Left ventricle myocardium inferior (tissue), 1 donor: ENCODE data around the gene HSDL1. TPM values are rescaled to one million over a fixed set of nuclear protein-coding genes. Genes with fewer than 3 reads are reported as not detected.

ENCODE experiments used
- DNase-seq: peaks from one replicate; pipeline ENCODE4 v3.0.0-alpha.2; 2020
- H3K27ac ChIP-seq: fragments of 200-600 bp; replicated peaks from 2 replicates; pipeline ENCODE4 v1.8.0; 2021
- H3K27me3 ChIP-seq: fragments of 200-600 bp; 2 replicates; pipeline ENCODE4 v1.8.0; 2021; ENCODE audit warnings: low read depth
- H3K36me3 ChIP-seq: fragments of 200-600 bp; 2 replicates; pipeline ENCODE4 v1.8.0; 2021
- H3K4me1 ChIP-seq: fragments of 200-600 bp; 2 replicates; pipeline ENCODE4 v1.8.0; 2021
- H3K4me3 ChIP-seq: fragments of 200-600 bp; 2 replicates; pipeline ENCODE4 v1.8.0; 2021; ENCODE audit warnings: mild to moderate bottlenecking, moderate library complexity
- H3K9me3 ChIP-seq: fragments of 200-600 bp; replicated peaks from 2 replicates; pipeline ENCODE4 v1.8.0; 2021
- intact Hi-C: fragments of 100-400 bp; cut with micrococcal nuclease; formaldehyde crosslinking; loops from one replicate; pipeline ENCODE4 v1.11.0; 2022
- total RNA-seq: library from RNA; stranded (reverse); fragmentation: NEBNext Ultra II Directional; extraction: Animal tissue kit (Norgen Biotek cat#: 25700); gene quantifications from one replicate; pipeline ENCODE4 v1.2.1, GENCODE V29; 2021
- TF ChIP-seq, protein P1 (sequence below): fragments of 200-600 bp; IDR thresholded peaks from 2 replicates; pipeline ENCODE4 v1.8.0; 2021; ENCODE audit warnings: antibody characterized with exemption, mild to moderate bottlenecking, borderline replicate concordance
- donor health status: DM: no; HTN: yes; CAD: no; lungs with severe emphysema.

Gene HSDL1
- total RNA-seq, 1 donor from 2014 or later: 23.8 TPM

GRCh38 chr16:84141143-84141670 is 3.8 kb downstream of the HSDL1 start:
- Histone ChIP-seq H3K27me3 (no peaks in the 10 kb centered on the region), H3K27ac (no peak overlapping the region), H3K4me3 (no peak overlapping the region), H3K9me3 (no peaks in the 10 kb centered on the region), H3K36me3 (no peaks in the 10 kb centered on the region), H3K4me1 (peaks cover 57% of the 10 kb centered on the region)
- DNase-seq: no peak
- intact Hi-C loops: no loop called here
- TF ChIP-seq, protein P1, sequence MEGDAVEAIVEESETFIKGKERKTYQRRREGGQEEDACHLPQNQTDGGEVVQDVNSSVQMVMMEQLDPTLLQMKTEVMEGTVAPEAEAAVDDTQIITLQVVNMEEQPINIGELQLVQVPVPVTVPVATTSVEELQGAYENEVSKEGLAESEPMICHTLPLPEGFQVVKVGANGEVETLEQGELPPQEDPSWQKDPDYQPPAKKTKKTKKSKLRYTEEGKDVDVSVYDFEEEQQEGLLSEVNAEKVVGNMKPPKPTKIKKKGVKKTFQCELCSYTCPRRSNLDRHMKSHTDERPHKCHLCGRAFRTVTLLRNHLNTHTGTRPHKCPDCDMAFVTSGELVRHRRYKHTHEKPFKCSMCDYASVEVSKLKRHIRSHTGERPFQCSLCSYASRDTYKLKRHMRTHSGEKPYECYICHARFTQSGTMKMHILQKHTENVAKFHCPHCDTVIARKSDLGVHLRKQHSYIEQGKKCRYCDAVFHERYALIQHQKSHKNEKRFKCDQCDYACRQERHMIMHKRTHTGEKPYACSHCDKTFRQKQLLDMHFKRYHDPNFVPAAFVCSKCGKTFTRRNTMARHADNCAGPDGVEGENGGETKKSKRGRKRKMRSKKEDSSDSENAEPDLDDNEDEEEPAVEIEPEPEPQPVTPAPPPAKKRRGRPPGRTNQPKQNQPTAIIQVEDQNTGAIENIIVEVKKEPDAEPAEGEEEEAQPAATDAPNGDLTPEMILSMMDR: peak; percentile 15

- H3K4me1 ChIP-seq: peaks cover 50% of the 10 kb centered on the region
- TF ChIP-seq, protein P1: no peak
- H3K36me3 ChIP-seq: no peaks in the 10 kb centered on the region
- H3K27me3 ChIP-seq: no peaks in the 10 kb centered on the region
- no peak overlapping the region for H3K4me3 ChIP-seq
- H3K9me3 ChIP-seq: no peaks in the 10 kb centered on the region
- H3K27ac ChIP-seq: peak overlapping the region; percentile 86
- intact Hi-C loops: no loop called here
- no peak for DNase-seq
These were observed 5.2 kb downstream of the HSDL1 start for GRCh38 chr16:84139628-84140258.

DNA sequence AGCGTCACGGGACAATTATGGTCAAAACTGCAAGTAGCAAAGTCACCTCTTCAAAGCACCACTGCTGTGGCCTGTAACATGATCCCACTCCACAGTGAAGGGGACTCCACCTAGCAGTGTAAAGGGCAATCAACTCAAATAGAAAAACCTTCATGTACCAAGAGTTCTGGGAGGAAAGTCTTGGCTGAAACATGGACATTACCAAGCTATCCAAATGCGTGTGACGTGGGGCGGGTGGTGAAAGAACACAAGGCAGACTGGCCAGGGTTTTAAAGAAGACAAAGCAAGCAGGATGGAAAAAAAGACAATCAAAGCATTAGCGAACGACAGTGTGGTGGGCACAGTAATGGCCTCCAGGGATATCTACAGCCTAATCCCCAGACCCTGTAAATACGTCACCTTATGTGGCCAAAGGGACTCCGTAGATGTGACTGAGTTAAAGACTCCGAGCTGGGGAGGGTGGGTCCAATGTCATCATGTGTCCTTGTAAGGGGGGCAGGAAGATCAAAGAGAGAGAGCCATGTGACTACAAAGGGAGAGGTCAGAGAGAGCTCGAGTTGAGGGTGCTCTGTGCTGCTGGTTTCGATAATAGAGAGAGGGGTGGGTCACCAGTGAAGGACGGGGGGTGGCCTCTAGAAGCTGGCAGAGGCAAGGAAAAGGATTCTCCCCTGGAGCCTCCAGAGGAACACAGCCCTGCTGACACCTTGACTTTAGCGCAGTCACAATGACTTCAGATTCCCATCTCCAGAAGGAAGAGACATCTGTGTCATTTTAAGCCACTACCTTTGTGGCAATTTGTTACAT is 6.0 kb downstream of the HSDL1 start:
- H3K27ac ChIP-seq: peak overlapping the region; percentile 86
- H3K4me3 ChIP-seq: peak overlapping the region; percentile 28
- intact Hi-C loops: no loop called here

GRCh38 chr16:84138500-84138823 is 6.5 kb downstream of the HSDL1 start:
- intact Hi-C loops: no loop called here
- H3K27ac ChIP-seq: peak overlapping the region; percentile 86
- H3K4me3 ChIP-seq: peak overlapping the region; percentile 28

More for the DNA sequence above, 6.0 kb downstream of the HSDL1 start:
- Histone ChIP-seq H3K36me3 (no peaks in the 10 kb centered on the region), H3K9me3 (no peaks in the 10 kb centered on the region), H3K27me3 (no peaks in the 10 kb centered on the region), H3K4me1 (peaks cover 45% of the 10 kb centered on the region)
- TF ChIP-seq, protein P1: no peak
- DNase-seq: no peak

DNA sequence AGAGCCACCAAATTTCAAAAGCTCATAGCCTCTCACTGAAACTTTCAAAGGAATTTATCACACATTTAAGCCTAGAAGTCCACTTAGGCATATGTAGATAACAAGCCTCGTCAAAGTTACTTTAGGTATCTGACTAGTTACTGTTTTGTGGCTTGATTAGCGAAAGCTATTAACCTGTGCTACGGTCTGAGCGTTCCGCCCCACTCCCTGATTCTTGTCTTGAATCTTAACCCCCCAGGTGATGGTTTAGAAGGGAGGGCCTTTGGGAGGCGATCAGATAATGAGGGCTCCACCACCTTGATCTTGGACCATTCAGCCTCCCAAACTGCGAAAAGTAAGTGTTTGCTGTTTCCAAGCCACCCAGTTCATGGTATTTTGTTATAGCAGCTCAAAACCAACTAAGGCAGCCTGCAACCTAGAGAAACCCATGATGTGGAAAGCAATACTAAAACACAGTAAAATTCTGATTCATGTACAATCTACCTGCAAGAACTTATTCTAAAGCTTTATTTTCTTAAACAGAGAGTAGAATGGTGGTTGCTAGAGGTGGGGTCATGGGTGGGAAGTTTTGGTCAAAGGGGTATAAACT is 7.1 kb downstream of the HSDL1 start:
- peaks cover 37% of the 10 kb centered on the region for H3K4me1 ChIP-seq
- no peak for DNase-seq
- no peaks in the 10 kb centered on the region for H3K36me3 ChIP-seq
- peak overlapping the region; percentile 86 for H3K27ac ChIP-seq
- H3K4me3 ChIP-seq: no peak overlapping the region
- H3K9me3 ChIP-seq: no peaks in the 10 kb centered on the region
- intact Hi-C loops: no loop called here
- H3K27me3 ChIP-seq: no peaks in the 10 kb centered on the region
- TF ChIP-seq, protein P1: no peak

More at GRCh38 chr16:84138500-84138823, 6.5 kb downstream of the HSDL1 start:
- no peaks in the 10 kb centered on the region for H3K9me3 ChIP-seq
- peaks cover 40% of the 10 kb centered on the region for H3K4me1 ChIP-seq
- no peaks in the 10 kb centered on the region for H3K27me3 ChIP-seq
- no peaks in the 10 kb centered on the region for H3K36me3 ChIP-seq
- DNase-seq: no peak
- TF ChIP-seq, protein P1: no peak
